ENCODE data around the gene C1orf105.
A peak's percentile ranks its signal among the peaks of the same experiment; 100 is the strongest.
"Not testable (repeated sequence)": the region's sequence is repeated elsewhere in the genome, so short reads cannot be mapped to it uniquely, and the experiment has no call there.

Gene C1orf105

GRCh38 chr1:172489847-172490246, 69.4 kb downstream of the C1orf105 start:
- no peak for DNase-seq (ENCODE audit: low read depth)

- no peak for DNase-seq (ENCODE audit: low read depth)
Observed at GRCh38 chr1:172492421-172492820, 71.9 kb downstream of the C1orf105 start.

GRCh38 chr1:172494166-172494565, 73.7 kb downstream of the C1orf105 start:
- no peak for DNase-seq (ENCODE audit: low read depth)

GRCh38 chr1:172496127-172496526, 75.6 kb downstream of the C1orf105 start:
- DNase-seq (ENCODE audit: low read depth): not testable (repeated sequence)

GRCh38 chr1:172496678-172497077, 76.2 kb downstream of the C1orf105 start:
- DNase-seq (ENCODE audit: low read depth): no peak

GRCh38 chr1:172497230-172497629, 76.7 kb downstream of the C1orf105 start:
- peak; percentile 76 for DNase-seq (ENCODE audit: low read depth)

GRCh38 chr1:172498857-172499256, 78.4 kb downstream of the C1orf105 start:
- no peak for DNase-seq (ENCODE audit: low read depth)

- DNase-seq (ENCODE audit: low read depth): peak; percentile 46
Observed at GRCh38 chr1:172499636-172500141, 79.2 kb downstream of the C1orf105 start.

- no peak for DNase-seq (ENCODE audit: low read depth)
Observed at GRCh38 chr1:172500207-172500606, 79.7 kb downstream of the C1orf105 start.

GRCh38 chr1:172507741-172508140, 87.3 kb downstream of the C1orf105 start:
- DNase-seq (ENCODE audit: low read depth): no peak

- DNase-seq (ENCODE audit: low read depth): no peak
Observed at GRCh38 chr1:172510479-172510878, 90.0 kb downstream of the C1orf105 start.

GRCh38 chr1:172512591-172512990, 92.1 kb downstream of the C1orf105 start:
- no peak for DNase-seq (ENCODE audit: low read depth)

GRCh38 chr1:172513479-172513878, 93.0 kb downstream of the C1orf105 start:
- DNase-seq (ENCODE audit: low read depth): peak; percentile 39

GRCh38 chr1:172514108-172514507, 93.6 kb downstream of the C1orf105 start:
- DNase-seq (ENCODE audit: low read depth): no peak

GRCh38 chr1:172515436-172515835, 95.0 kb downstream of the C1orf105 start:
- no peak for DNase-seq (ENCODE audit: low read depth)

- DNase-seq (ENCODE audit: low read depth): no peak
Observed at GRCh38 chr1:172515927-172516326, 95.4 kb downstream of the C1orf105 start.

GRCh38 chr1:172517081-172517480, 96.6 kb downstream of the C1orf105 start:
- no peak for DNase-seq (ENCODE audit: low read depth)

- DNase-seq (ENCODE audit: low read depth): no peak
Observed at GRCh38 chr1:172517545-172517944, 97.1 kb downstream of the C1orf105 start.
